ENCODE measurements around the gene UBE3D.
"Not testable (repeated sequence)": the region's sequence is repeated elsewhere in the genome, so short reads cannot be mapped to it uniquely, and the experiment has no call there.

UBE3D gene

GRCh38 chr6:82902290-82902689, 163.4 kb downstream of the UBE3D start:
- DNase-seq (ENCODE audit: low read depth) = no peak
- H3K4me3 ChIP-seq (ENCODE audit: low read depth, low read length) = no peak overlapping the region
- no peak for TF ChIP-seq CTCF (IDR thresholded peaks at IDR 0.05; ENCODE audit: insufficient read depth, low read depth, low read length, missing control alignments)

- DNase-seq (ENCODE audit: low read depth) = no peak
- no peak for TF ChIP-seq CTCF (IDR thresholded peaks at IDR 0.05; ENCODE audit: insufficient read depth, low read depth, low read length, missing control alignments)
- H3K4me3 ChIP-seq (ENCODE audit: low read depth, low read length) = no peak overlapping the region
These were observed 170.9 kb downstream of the UBE3D start for GRCh38 chr6:82894653-82895259.

GRCh38 chr6:82893889-82894652, 171.6 kb downstream of the UBE3D start:
- H3K4me3 ChIP-seq (ENCODE audit: low read depth, low read length) = no peak overlapping the region
- no peak for TF ChIP-seq CTCF (IDR thresholded peaks at IDR 0.05; ENCODE audit: insufficient read depth, low read depth, low read length, missing control alignments)
- DNase-seq (ENCODE audit: low read depth) = no peak

DNA sequence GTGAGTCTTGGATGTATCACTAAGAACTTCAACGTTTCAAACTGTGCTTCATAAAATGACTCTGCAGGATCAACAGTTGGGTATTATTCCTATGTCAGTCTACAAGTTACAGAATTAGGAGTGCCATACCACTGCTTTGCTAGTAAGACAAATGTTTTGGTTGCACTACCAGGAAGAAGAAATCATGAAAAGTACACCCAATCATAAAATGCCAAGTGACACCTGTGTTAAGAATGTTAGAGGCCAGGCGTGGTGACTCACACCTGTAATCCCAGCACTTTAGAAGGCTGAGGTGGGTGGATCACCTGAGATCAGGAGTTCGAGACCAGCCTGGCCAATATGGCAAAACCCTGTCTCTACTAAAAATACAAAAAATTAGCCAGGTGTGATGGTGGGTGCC, 174.1 kb downstream of the UBE3D start:
- DNase-seq (ENCODE audit: low read depth); H3K4me3 ChIP-seq (ENCODE audit: low read depth, low read length): not testable (repeated sequence)

GRCh38 chr6:82891076-82891475, 174.6 kb downstream of the UBE3D start:
- no peak for DNase-seq (ENCODE audit: low read depth)
- no peak overlapping the region for H3K4me3 ChIP-seq (ENCODE audit: low read depth, low read length)
- no peak for TF ChIP-seq CTCF (IDR thresholded peaks at IDR 0.05; ENCODE audit: insufficient read depth, low read depth, low read length, missing control alignments)

GRCh38 chr6:82890240-82890639, 175.4 kb downstream of the UBE3D start:
- no peak overlapping the region for H3K4me3 ChIP-seq (ENCODE audit: low read depth, low read length)
- TF ChIP-seq CTCF (IDR thresholded peaks at IDR 0.05; ENCODE audit: insufficient read depth, low read depth, low read length, missing control alignments) = no peak
- no peak for DNase-seq (ENCODE audit: low read depth)

DNA sequence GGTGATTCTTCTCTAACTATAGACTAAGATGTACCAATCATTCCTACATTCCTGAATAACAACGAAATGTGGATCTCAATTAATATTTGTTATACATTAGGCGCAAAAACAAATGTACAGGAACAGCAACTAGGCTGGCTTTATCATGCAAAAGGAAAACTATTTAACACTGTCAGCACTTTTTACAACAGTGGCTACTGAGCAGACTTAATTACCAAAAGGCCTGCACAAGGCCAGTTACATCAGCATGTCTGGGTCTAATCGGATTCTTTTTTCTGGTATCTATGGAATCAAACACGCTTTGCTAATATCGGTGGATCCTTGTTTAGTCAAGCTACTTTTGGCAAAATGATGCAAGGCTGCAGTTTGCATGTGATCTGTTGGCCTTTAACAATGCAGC, 176.5 kb downstream of the UBE3D start:
- DNase-seq (ENCODE audit: low read depth) = no peak
- no peak for TF ChIP-seq CTCF (IDR thresholded peaks at IDR 0.05; ENCODE audit: insufficient read depth, low read depth, low read length, missing control alignments)
- no peak overlapping the region for H3K4me3 ChIP-seq (ENCODE audit: low read depth, low read length)
